Frontal cortex (tissue), 4 donors: ENCODE data around the gene CDH8. TPM values are rescaled to one million over a fixed set of nuclear protein-coding genes. Genes with fewer than 3 reads are reported as not detected.
A peak's percentile ranks its signal among the peaks of the same experiment; 100 is the strongest.

ENCODE experiments used
- DNase-seq, 2 donors: peaks; one replicate each; pipeline ENCODE4 v3.0.0; 2012; ENCODE audit warnings: low spot score in 2 of 2
- FAIRE-seq: peaks from 2 replicates; lab custom pipeline; 2012; peaks lifted over from hg19 to GRCh38; lab: Jason Lieb, UNC
- total RNA-seq: library from RNA; depleted of rRNA; stranded (reverse); fragments of >200 nt; gene quantifications from one replicate; pipeline ENCODE4 v1.2.3, GENCODE V29; 2014
- donor health status: control.
- donor health status: control.
- donor health status: control.

CDH8 gene, protein sequence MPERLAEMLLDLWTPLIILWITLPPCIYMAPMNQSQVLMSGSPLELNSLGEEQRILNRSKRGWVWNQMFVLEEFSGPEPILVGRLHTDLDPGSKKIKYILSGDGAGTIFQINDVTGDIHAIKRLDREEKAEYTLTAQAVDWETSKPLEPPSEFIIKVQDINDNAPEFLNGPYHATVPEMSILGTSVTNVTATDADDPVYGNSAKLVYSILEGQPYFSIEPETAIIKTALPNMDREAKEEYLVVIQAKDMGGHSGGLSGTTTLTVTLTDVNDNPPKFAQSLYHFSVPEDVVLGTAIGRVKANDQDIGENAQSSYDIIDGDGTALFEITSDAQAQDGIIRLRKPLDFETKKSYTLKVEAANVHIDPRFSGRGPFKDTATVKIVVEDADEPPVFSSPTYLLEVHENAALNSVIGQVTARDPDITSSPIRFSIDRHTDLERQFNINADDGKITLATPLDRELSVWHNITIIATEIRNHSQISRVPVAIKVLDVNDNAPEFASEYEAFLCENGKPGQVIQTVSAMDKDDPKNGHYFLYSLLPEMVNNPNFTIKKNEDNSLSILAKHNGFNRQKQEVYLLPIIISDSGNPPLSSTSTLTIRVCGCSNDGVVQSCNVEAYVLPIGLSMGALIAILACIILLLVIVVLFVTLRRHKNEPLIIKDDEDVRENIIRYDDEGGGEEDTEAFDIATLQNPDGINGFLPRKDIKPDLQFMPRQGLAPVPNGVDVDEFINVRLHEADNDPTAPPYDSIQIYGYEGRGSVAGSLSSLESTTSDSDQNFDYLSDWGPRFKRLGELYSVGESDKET
- total RNA-seq, result 39.9 TPM

GRCh38 chr16:62036101-62036801 lies at the start of gene CDH8:
Gene CDH8, minus strand, starts transcription at chr16:62036438. Its CDS starts 15,035 bp downstream, at chr16:62021403.
- no peak for FAIRE-seq
- peak in 1 of 2 donors; percentile 31 for DNase-seq

DNA sequence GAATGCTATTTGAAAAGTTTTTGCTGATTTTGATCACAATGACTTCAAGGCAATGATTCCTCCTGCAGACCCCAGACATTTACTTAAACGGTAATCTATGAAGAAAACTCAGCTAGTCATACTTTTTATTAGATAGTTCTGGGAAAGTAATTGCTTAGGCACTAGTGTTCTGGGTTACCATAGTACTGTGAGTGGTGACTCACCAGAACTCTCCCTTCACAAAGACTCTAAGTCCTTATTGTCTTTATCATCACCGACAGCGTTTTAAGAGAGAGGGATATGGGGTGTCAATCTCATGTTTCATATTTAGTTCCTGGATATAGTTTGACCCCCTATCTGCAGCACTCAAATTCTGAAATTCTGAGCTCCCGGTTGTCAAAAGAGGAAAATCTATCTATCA lies 43.0 kb upstream of the CDH8 start:
- FAIRE-seq (no peak), DNase-seq (no peak)

DNA sequence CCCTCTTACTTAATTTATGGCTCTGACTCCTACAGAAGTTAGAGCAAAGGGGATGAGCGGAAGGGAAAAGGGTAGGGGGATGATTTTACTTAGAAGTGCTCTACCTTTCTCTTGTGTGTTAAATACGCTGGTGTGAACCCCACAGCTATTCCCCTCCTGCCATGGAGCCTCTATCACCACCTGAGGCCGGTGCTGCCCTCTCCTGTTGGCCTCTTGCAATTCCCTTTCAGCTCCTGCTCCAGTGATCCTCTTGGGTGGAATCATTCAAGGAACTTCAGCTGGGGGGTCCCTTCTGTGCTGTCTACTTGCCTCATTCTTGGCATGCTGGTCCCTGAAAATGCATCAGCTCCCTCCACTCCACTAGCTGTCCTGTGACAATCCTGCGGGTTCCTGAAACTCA lies 41.8 kb upstream of the CDH8 start:
- no peak for FAIRE-seq
- no peak for DNase-seq

GRCh38 chr16:62076886-62077285 lies 40.6 kb upstream of the CDH8 start:
- no peak for DNase-seq

GRCh38 chr16:62068747-62069146 lies 32.5 kb upstream of the CDH8 start:
- DNase-seq, result no peak
- no peak for FAIRE-seq

More at GRCh38 chr16:62076886-62077285, 40.6 kb upstream of the CDH8 start:
- no peak for FAIRE-seq

- DNase-seq, result no peak
- no peak for FAIRE-seq
These were observed 31.7 kb upstream of the CDH8 start for GRCh38 chr16:62067981-62068380.

DNA sequence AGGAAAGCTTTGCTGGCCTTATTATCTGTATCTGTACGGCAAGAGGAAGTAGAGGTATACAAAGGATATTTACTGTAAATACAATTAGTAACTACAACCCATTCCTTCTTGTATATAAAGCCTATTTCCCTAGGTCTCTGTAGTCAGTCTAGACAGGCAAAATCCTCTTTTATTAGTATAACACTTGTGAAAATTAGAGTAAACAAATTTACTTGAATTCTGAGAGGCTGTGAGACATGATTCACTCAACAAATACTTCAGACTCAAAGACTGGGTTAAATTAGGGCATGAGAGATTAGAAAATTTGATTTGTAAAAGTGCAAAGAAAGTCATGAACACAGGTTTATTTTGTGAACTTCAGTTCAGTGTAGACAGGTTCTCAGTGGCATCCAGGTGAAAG lies 30.9 kb upstream of the CDH8 start:
- DNase-seq (no peak), FAIRE-seq (no peak)

- DNase-seq, result no peak
- no peak for FAIRE-seq
These were observed 30.5 kb upstream of the CDH8 start for GRCh38 chr16:62066747-62067146.

- DNase-seq, result no peak
- FAIRE-seq, result no peak
These were observed 27.9 kb upstream of the CDH8 start for GRCh38 chr16:62064173-62064572.

- FAIRE-seq (no peak), DNase-seq (no peak)
These were observed 23.9 kb upstream of the CDH8 start for GRCh38 chr16:62060089-62060488.

DNA sequence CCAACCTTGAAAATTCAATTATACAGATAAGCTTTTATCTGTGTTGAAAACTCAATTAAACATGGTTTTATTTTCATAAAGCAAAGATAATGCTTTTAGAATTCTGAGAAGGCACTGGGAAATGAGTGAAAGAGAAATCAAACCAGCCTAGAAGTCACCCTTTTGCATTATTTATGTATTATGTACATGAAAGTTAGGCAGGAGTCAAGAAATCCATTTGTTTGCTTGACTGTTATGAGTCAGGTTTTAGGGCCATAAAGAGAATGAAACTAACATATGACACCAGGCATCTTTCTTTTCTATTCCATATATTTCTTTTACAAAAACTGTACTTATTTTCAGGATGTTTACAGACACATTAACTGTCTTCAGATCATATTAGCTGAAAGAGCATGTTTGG lies 23.3 kb upstream of the CDH8 start:
- FAIRE-seq, result no peak
- no peak for DNase-seq

GRCh38 chr16:62058412-62058811 lies 22.2 kb upstream of the CDH8 start:
- DNase-seq (no peak), FAIRE-seq (no peak)

DNA sequence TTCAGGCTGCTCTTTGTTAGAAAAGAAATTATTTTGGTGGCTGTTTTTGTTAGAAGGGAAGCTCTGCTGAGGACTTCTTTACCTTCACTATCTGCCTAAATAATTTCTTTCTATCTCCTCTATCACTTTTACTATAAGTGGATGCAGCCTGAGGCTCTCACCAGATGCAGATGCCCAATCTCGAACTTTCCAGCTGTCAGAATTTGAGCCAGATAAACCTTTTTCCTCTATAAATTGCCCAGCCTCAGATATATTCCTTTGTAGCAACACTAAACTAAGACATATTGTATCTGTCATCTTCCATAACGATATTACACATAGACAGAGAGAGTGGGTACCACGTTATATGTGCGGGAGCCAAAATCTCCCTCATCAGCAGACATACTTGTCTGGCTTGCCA lies 15.7 kb upstream of the CDH8 start:
- DNase-seq (no peak), FAIRE-seq (no peak)

DNA sequence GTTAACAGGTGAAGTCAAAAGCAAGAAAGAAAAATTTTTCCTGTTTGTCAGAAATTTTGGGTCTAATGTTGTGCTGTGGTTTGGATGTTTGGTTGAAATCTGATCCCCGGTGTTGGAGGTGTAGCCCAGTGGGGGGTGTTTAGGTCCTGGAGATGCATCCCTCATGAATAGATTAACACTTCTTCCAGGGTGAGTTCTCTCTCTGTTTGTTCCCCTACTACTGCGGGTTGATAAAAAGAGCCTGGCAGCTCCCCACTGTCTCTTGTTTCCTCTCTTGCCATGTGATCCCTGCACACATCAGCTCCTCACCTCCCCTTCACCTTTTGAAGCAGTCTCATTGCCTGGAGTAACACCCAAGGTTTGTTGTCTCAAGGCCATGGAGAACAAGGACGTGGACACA lies 14.6 kb upstream of the CDH8 start:
- DNase-seq (no peak), FAIRE-seq (no peak)

- FAIRE-seq (no peak), DNase-seq (no peak)
These were observed 10.6 kb upstream of the CDH8 start for GRCh38 chr16:62046801-62047200.

DNA sequence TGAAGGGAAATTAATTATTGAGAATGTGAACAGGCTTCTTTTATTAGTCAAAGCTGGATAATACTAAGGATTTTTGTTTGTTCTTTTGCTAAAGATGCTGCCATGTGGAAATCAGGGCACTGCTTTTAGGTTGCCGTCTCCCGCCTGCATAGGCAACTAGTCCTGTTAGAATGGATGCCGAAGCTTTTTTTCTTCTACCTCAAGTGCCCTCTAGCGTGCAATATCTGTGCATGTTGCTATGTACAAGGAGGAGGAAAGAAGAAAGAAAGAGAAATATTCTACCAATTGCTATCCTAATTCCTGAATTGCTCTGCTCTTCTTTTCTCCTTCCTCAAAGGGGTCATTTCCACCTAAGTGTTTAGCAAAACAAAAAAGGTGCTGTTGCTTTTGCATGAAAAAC lies 5.2 kb upstream of the CDH8 start:
- FAIRE-seq, result no peak
- DNase-seq, result peak in 1 of 2 donors; percentile 33

- FAIRE-seq (no peak), DNase-seq (no peak)
These were observed 2.4 kb upstream of the CDH8 start for GRCh38 chr16:62038646-62039045.

- DNase-seq (no peak), FAIRE-seq (no peak)
These were observed 2.0 kb upstream of the CDH8 start for GRCh38 chr16:62038225-62038624.

DNA sequence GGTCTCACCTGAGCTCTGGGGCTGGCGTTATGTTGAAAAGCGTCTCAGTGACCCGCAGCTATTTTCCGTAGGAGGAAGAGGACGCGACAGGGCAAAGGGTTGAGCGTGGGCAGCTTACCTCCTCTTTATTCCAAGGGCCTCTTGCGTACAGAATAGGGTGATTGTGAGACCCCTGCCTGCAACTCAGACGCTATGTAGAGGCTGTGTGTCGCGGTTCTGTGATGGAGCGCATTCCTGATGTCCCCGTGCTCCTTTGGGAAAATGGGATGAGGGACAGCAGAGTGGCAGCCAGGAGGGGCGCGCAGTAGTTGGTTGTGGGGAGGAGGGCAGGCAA lies 531 bp upstream of the CDH8 start:
- DNase-seq, result no peak
- FAIRE-seq, result no peak

DNA sequence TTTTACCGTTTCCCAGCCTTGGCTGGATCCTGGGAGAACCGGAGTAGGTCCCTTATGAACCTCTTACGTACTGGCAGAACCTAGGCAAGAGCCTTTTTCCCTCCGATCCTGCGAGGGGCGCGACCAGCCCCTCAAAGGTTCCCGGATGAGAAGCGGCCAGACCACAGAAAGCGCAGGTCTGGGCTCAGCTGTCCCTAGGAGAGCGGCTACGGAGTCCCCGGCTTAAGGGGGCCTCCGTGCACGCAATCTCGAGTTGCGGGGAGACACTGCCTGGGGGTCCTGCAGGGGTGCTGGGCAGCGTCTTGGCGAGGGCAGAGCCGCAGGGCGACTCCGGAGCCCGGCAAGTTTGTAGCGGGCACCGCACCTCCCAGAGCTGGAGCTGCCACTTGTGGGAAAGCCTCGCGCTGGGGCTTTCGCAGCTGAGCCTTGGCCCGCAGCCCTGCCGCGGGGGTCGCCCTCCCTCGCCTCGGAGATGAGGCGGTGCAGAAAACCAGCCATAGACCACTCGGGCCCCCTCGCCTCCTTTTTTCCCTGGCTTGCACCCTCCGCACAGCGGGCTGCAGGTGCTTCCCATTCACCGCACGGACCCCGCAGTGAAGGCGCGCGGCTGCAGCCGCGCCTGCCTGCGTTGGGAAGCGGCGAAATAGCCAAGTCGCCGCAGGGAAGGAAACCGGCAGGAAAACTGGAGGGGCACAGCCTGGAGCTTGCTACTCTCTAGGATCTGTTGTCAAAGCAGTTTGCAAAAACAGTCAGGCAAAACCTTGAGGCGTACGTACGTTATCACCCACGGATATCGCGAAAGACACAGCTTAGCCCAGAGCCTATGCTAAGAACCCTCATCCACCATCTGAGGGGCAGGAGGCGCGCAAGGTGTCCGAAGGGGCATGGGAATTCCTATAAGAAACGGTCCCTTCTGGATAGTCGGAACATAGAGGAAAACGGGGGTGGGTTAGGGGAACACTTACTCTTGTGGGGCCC lies 834 bp downstream of the CDH8 start:
- FAIRE-seq, result no peak
- no peak for DNase-seq
